IPS-15b (cell line): Measurements from ENCODE around the gene NR0B2.
"Not testable (repeated sequence)": the region's sequence is repeated elsewhere in the genome, so short reads cannot be mapped to it uniquely, and the experiment has no call there.

Source experiments
- H3K27me3 ChIP-seq: one replicate; pipeline ENCODE4 v1.6.1; 2013; ENCODE audit warnings: low read length; ENCODE audit not compliant: control insufficient read depth, insufficient read depth
- H3K36me3 ChIP-seq: one replicate; pipeline ENCODE4 v1.6.1; 2013; ENCODE audit warnings: low read length; ENCODE audit not compliant: control insufficient read depth, insufficient read depth
- H3K4me1 ChIP-seq: one replicate; pipeline ENCODE4 v1.6.1; 2013; ENCODE audit warnings: mild to moderate bottlenecking, low read length; ENCODE audit not compliant: control insufficient read depth, insufficient read depth
- H3K4me3 ChIP-seq: one replicate; pipeline ENCODE4 v1.5.1; 2013; ENCODE audit warnings: low read depth, low read length
- H3K9ac ChIP-seq: one replicate; pipeline ENCODE4 v1.6.1; 2013; ENCODE audit warnings: low read depth, mild to moderate bottlenecking, low read length
- H3K9me3 ChIP-seq: one replicate; pipeline ENCODE4 v1.6.1; 2013; ENCODE audit warnings: mild to moderate bottlenecking, low read length; ENCODE audit not compliant: control insufficient read depth, insufficient read depth

NR0B2 gene

DNA sequence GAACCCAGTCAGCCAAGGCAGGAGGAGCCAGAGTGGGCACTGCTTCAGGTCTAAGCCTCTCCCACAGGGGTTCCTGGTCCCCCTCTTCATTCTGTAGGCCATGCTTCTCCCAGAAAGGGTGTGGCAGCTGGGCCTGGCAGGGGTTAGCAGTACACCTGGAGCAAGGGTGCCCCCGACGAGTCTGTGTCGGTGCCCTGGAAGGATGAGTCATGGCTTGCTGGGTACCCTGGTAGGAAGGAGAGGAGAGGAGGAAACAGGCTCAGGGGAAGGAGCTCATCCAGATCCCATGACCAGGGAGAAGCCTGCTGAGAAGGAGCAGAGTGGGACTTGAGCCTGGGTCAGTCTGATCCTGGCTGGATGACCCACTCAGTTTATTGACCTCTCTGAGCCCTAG lies 36.1 kb upstream of the NR0B2 start:
- no peaks in the 10 kb centered on the region for H3K4me1 ChIP-seq

GRCh38 chr1:26949266-26949925 lies 35.6 kb upstream of the NR0B2 start:
- no peaks in the 10 kb centered on the region for H3K27me3 ChIP-seq
- H3K9ac ChIP-seq, result no peak overlapping the region
- H3K9me3 ChIP-seq, result no peaks in the 10 kb centered on the region
- H3K4me3 ChIP-seq, result no peak overlapping the region
- no peaks in the 10 kb centered on the region for H3K4me1 ChIP-seq
- peaks cover 33% of the 10 kb centered on the region for H3K36me3 ChIP-seq

More for the DNA sequence above, 36.1 kb upstream of the NR0B2 start:
- H3K27me3 ChIP-seq, result no peaks in the 10 kb centered on the region
- H3K4me3 ChIP-seq, result no peak overlapping the region
- H3K9ac ChIP-seq, result no peak overlapping the region
- no peaks in the 10 kb centered on the region for H3K9me3 ChIP-seq
- H3K36me3 ChIP-seq, result peaks cover 32% of the 10 kb centered on the region

DNA sequence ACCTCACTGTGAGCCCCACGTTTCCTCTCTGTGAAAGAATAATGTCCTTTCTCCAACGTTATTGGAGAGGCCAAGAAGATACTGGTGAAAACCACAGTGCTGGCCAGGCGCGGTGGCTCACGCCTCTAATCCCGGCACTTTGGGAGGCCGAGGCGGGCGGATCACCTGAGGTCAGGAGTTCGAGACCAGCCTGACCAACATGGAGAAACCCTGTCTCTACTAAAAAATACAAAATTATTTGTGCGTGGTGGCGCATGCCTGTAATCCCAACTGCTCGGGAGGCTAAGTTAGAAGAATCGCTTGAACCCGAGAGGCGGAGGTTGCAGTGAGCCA lies 34.9 kb upstream of the NR0B2 start:
- H3K36me3 ChIP-seq, result peaks cover 37% of the 10 kb centered on the region
- not testable (repeated sequence) for H3K9ac ChIP-seq, H3K4me3 ChIP-seq, H3K27me3 ChIP-seq, H3K9me3 ChIP-seq, H3K4me1 ChIP-seq

DNA sequence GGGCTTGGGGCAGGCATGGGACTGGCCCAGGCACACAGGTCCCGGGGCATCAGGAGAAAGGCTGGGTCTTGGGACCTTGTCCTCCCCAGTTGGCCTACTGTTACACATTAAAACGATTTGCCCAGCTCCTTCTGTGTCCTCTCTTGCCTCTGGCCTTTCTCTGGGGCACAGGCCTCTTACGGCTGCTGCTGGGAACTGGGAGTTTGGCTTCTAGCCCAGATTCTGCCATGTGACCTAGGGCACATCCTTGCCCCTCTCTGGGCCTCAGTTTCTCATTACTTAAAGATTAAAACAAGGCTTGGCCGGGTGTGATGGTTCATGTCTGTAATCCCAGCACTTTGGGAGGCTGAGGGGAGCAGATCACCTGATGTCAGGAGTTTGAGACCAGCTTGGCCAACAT lies 32.5 kb upstream of the NR0B2 start:
- Histone ChIP-seq H3K4me1 (no peaks in the 10 kb centered on the region), H3K9ac (no peak overlapping the region), H3K4me3 (no peak overlapping the region), H3K9me3 (no peaks in the 10 kb centered on the region), H3K36me3 (peaks cover 49% of the 10 kb centered on the region), H3K27me3 (no peaks in the 10 kb centered on the region)

DNA sequence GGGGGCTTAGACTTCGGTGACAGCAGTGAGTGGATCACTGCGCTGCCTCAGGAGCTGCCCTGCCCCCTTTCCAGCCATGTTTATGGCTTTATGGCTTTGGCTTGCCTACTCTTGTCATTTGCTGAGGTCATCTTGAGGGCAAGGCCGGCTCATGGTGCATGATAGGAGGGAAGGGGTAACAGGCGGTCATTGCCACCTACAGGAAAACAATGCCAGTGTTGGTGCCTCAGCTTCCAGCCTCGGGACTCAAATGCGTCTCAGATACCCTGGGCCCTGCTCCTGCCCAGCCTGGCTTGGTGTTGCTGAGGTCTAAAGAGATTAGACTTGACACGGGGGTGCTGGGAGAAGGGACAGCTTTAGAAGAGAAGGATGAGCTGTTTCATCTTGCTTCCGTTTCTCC lies 32.0 kb upstream of the NR0B2 start:
- no peak overlapping the region for H3K4me3 ChIP-seq
- H3K9ac ChIP-seq, result no peak overlapping the region
- peaks cover 51% of the 10 kb centered on the region for H3K36me3 ChIP-seq
- no peaks in the 10 kb centered on the region for H3K9me3 ChIP-seq
- no peaks in the 10 kb centered on the region for H3K4me1 ChIP-seq
- no peaks in the 10 kb centered on the region for H3K27me3 ChIP-seq

GRCh38 chr1:26945138-26945537 lies 31.4 kb upstream of the NR0B2 start:
- Histone ChIP-seq H3K36me3 (peaks cover 49% of the 10 kb centered on the region), H3K9me3 (no peaks in the 10 kb centered on the region), H3K27me3 (no peaks in the 10 kb centered on the region), H3K9ac (no peak overlapping the region), H3K4me3 (no peak overlapping the region), H3K4me1 (no peaks in the 10 kb centered on the region)

- H3K4me3 ChIP-seq, result no peak overlapping the region
- no peaks in the 10 kb centered on the region for H3K4me1 ChIP-seq
- no peaks in the 10 kb centered on the region for H3K27me3 ChIP-seq
- H3K36me3 ChIP-seq, result peaks cover 47% of the 10 kb centered on the region
- no peaks in the 10 kb centered on the region for H3K9me3 ChIP-seq
- H3K9ac ChIP-seq, result no peak overlapping the region
Measured at GRCh38 chr1:26942656-26943055, 28.9 kb upstream of the NR0B2 start.

GRCh38 chr1:26941311-26941710 lies 27.5 kb upstream of the NR0B2 start:
- H3K4me3 ChIP-seq, result no peak overlapping the region
- H3K27me3 ChIP-seq, result no peaks in the 10 kb centered on the region
- no peak overlapping the region for H3K9ac ChIP-seq
- H3K36me3 ChIP-seq, result peaks cover 43% of the 10 kb centered on the region
- H3K4me1 ChIP-seq, result no peaks in the 10 kb centered on the region
- H3K9me3 ChIP-seq, result no peaks in the 10 kb centered on the region

- H3K36me3 ChIP-seq, result peaks cover 33% of the 10 kb centered on the region
- no peak overlapping the region for H3K9ac ChIP-seq
- H3K4me3 ChIP-seq, result no peak overlapping the region
- no peaks in the 10 kb centered on the region for H3K4me1 ChIP-seq
- H3K27me3 ChIP-seq, result no peaks in the 10 kb centered on the region
- H3K9me3 ChIP-seq, result no peaks in the 10 kb centered on the region
Measured at GRCh38 chr1:26938659-26939025, 24.9 kb upstream of the NR0B2 start.

DNA sequence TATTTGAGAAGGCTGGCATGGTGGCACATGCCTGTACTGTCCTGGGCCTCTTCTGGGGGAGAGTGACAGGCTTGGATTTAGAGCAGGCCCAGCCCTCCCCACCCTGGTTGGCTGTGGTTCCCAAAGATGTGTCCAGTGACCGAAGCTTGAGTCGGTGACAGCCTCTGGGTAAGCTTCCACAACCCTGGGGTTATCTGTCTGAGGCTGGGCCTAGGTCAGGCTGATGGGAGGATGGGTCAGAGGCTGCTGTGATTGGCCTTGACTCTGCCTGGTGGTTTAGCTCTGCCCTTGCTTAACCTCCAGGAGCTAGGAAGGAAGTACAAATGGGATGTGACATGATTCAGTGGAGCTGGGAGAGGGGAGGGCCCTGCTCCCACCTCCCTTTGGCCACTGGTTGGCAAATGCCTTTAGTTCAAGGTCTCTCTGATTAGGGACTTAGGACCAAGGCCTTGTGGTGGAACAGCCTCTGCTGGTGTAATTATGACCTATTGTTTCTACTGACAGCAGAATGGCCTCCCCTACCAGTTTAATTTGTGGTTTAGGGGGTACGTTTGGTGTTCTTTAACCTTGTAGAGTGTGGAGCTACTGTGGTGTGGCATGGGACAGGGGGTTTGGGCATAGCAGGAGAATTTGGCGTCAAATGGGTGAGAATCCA lies 24.4 kb upstream of the NR0B2 start:
- Histone ChIP-seq H3K9ac (peak overlapping the region; percentile 24), H3K9me3 (no peaks in the 10 kb centered on the region), H3K4me3 (no peak overlapping the region), H3K27me3 (no peaks in the 10 kb centered on the region), H3K4me1 (no peaks in the 10 kb centered on the region), H3K36me3 (peaks cover 32% of the 10 kb centered on the region)

GRCh38 chr1:26936823-26937222 lies 23.0 kb upstream of the NR0B2 start:
- Histone ChIP-seq H3K9me3 (no peaks in the 10 kb centered on the region), H3K4me1 (no peaks in the 10 kb centered on the region), H3K36me3 (peaks cover 20% of the 10 kb centered on the region), H3K4me3 (no peak overlapping the region), H3K27me3 (no peaks in the 10 kb centered on the region), H3K9ac (no peak overlapping the region)

- no peak overlapping the region for H3K4me3 ChIP-seq
- H3K36me3 ChIP-seq, result peaks cover 16% of the 10 kb centered on the region
- H3K9me3 ChIP-seq, result no peaks in the 10 kb centered on the region
- no peaks in the 10 kb centered on the region for H3K27me3 ChIP-seq
- H3K9ac ChIP-seq, result no peak overlapping the region
- no peaks in the 10 kb centered on the region for H3K4me1 ChIP-seq
Measured at GRCh38 chr1:26932531-26932930, 18.8 kb upstream of the NR0B2 start.
